MV-4-11 (cell line): ENCODE measurements around the gene TAS2R60.

Experiments
- DNase-seq: peaks from one replicate; lab custom pipeline; 2025; lab: John Stamatoyannopoulos, UW

The TAS2R60 gene

GRCh38 chr7:143477501-143478150 is 34.4 kb downstream of the TAS2R60 start, which contains the start of gene TAS2R41:
TAS2R41 (plus strand) TSS chr7:143477873; CDS start chr7:143477873, 0 bp downstream.
- no peak for DNase-seq

GRCh38 chr7:143479055-143479766 is 36.0 kb downstream of the TAS2R60 start:
- no peak for DNase-seq

GRCh38 chr7:143480501-143480900 is 37.2 kb downstream of the TAS2R60 start:
- DNase-seq = peak; percentile 51

GRCh38 chr7:143484119-143484518 is 40.9 kb downstream of the TAS2R60 start:
- DNase-seq = no peak

- peak; percentile 29 for DNase-seq
Observed at GRCh38 chr7:143485094-143485493, 41.8 kb downstream of the TAS2R60 start.

- peak; percentile 5 for DNase-seq
Observed at GRCh38 chr7:143485500-143485899, 42.2 kb downstream of the TAS2R60 start.

GRCh38 chr7:143486266-143486665 is 43.0 kb downstream of the TAS2R60 start:
- DNase-seq = peak; percentile 21

- no peak for DNase-seq
Observed at GRCh38 chr7:143487061-143487460, 43.8 kb downstream of the TAS2R60 start.

GRCh38 chr7:143487566-143487965 is 44.3 kb downstream of the TAS2R60 start:
- no peak for DNase-seq

GRCh38 chr7:143490717-143491306 is 47.6 kb downstream of the TAS2R60 start:
- DNase-seq = no peak

GRCh38 chr7:143492043-143492471 is 48.8 kb downstream of the TAS2R60 start:
- DNase-seq = peak; percentile 41

GRCh38 chr7:143492799-143493739 is 49.8 kb downstream of the TAS2R60 start:
- DNase-seq = no peak

GRCh38 chr7:143493751-143494150 is 50.5 kb downstream of the TAS2R60 start:
- DNase-seq = no peak
